Urinary bladder (tissue), 4 donors: ENCODE results near the gene DMRT1. TPM values are rescaled to one million over a fixed set of nuclear protein-coding genes. Genes with fewer than 3 reads are reported as not detected.
A peak's percentile ranks its signal among the peaks of the same experiment; 100 is the strongest.
"Not testable (repeated sequence)": the region's sequence is repeated elsewhere in the genome, so short reads cannot be mapped to it uniquely, and the experiment has no call there.

Experiments
- DNase-seq: peaks from one replicate; pipeline ENCODE4 v3.0.0-alpha.2; 2015; ENCODE audit errors: extremely low spot score
- H3K27ac ChIP-seq: one replicate; pipeline ENCODE4 v1.5.1; 2013; ENCODE audit warnings: low read depth, mild to moderate bottlenecking, moderate library complexity
- H3K36me3 ChIP-seq: one replicate; pipeline ENCODE4 v1.6.1; 2013; ENCODE audit warnings: mild to moderate bottlenecking, moderate library complexity; ENCODE audit not compliant: insufficient read depth
- H3K4me1 ChIP-seq: one replicate; pipeline ENCODE4 v1.6.1; 2013; ENCODE audit warnings: mild to moderate bottlenecking, moderate library complexity; ENCODE audit not compliant: insufficient read depth
- H3K4me3 ChIP-seq: one replicate; pipeline ENCODE4 v1.5.1; 2013; ENCODE audit warnings: low read depth, low read length
- WGBS: extraction: QIAGEN DNeasy Blood & Tissue Kit; methylation state at CpG from one replicate; pipeline ENCODE4 v1.1.7; 2013; 5-methylcytosine and 5-hydroxymethylcytosine counted together
- polyA plus RNA-seq: library from polyadenylated mRNA; stranded (reverse); fragments of 200-250 nt; gene quantifications from one replicate; pipeline ENCODE4 v1.2.3, GENCODE V29; 2013
- total RNA-seq: library from RNA; depleted of rRNA; stranded (reverse); fragments of >200 nt; gene quantifications from one replicate; pipeline ENCODE4 v1.2.3, GENCODE V29; 2014
- donor health status: healthy with polysubstance abuse.
- donor health status: healthy.

DMRT1 gene
- total and polyA plus RNA-seq, 2 donors, result not detected

- 87% methylated on average over 4 of the region's 4 CpGs for WGBS
- no peaks in the 10 kb centered on the region for H3K4me1 ChIP-seq
- no peaks in the 10 kb centered on the region for H3K36me3 ChIP-seq
- H3K4me3 ChIP-seq, result no peak overlapping the region
- H3K27ac ChIP-seq, result no peak overlapping the region
- no peak for DNase-seq
Measured at GRCh38 chr9:995192-995591, 153.7 kb downstream of the DMRT1 start.

GRCh38 chr9:995781-996180, 154.3 kb downstream of the DMRT1 start:
- no peaks in the 10 kb centered on the region for H3K4me1 ChIP-seq
- 25% methylated on average over 3 of the region's 3 CpGs for WGBS
- H3K27ac ChIP-seq, result no peak overlapping the region
- no peak for DNase-seq
- no peaks in the 10 kb centered on the region for H3K36me3 ChIP-seq
- no peak overlapping the region for H3K4me3 ChIP-seq

GRCh38 chr9:998299-999110, 157.0 kb downstream of the DMRT1 start:
- H3K27ac ChIP-seq, H3K4me1 ChIP-seq, H3K4me3 ChIP-seq, DNase-seq, H3K36me3 ChIP-seq: not testable (repeated sequence)
- 68% methylated on average over 27 of the region's 55 CpGs for WGBS

- Histone ChIP-seq H3K4me1 (no peaks in the 10 kb centered on the region), H3K27ac (no peak overlapping the region), H3K36me3 (no peaks in the 10 kb centered on the region), H3K4me3 (no peak overlapping the region)
- no peak for DNase-seq
- WGBS, result 80% methylated on average over 4 of the region's 4 CpGs
Measured at GRCh38 chr9:1001838-1002237, 160.3 kb downstream of the DMRT1 start.

- H3K4me1 ChIP-seq, result no peaks in the 10 kb centered on the region
- no peak overlapping the region for H3K27ac ChIP-seq
- no peak for DNase-seq
- 90% methylated on average over 2 of the region's 2 CpGs for WGBS
- no peaks in the 10 kb centered on the region for H3K36me3 ChIP-seq
- H3K4me3 ChIP-seq, result no peak overlapping the region
Measured at GRCh38 chr9:1002678-1003077, 161.2 kb downstream of the DMRT1 start.

GRCh38 chr9:1005043-1005667, 163.7 kb downstream of the DMRT1 start:
- no peak overlapping the region for H3K27ac ChIP-seq
- peak; percentile 8 for DNase-seq
- no peaks in the 10 kb centered on the region for H3K36me3 ChIP-seq
- no peak overlapping the region for H3K4me3 ChIP-seq
- no peaks in the 10 kb centered on the region for H3K4me1 ChIP-seq
- WGBS, result 59% methylated on average over 10 of the region's 10 CpGs

- H3K4me3 ChIP-seq, result no peak overlapping the region
- no peaks in the 10 kb centered on the region for H3K36me3 ChIP-seq
- no peak overlapping the region for H3K27ac ChIP-seq
- 79% methylated on average over 3 of the region's 3 CpGs for WGBS
- no peak for DNase-seq
- H3K4me1 ChIP-seq, result no peaks in the 10 kb centered on the region
Measured at GRCh38 chr9:1007312-1007711, 165.8 kb downstream of the DMRT1 start.

- Histone ChIP-seq H3K27ac (no peak overlapping the region), H3K36me3 (no peaks in the 10 kb centered on the region), H3K4me3 (no peak overlapping the region), H3K4me1 (no peaks in the 10 kb centered on the region)
- DNase-seq, result no peak
- 85% methylated on average over 3 of the region's 3 CpGs for WGBS
Measured at GRCh38 chr9:1008216-1008615, 166.7 kb downstream of the DMRT1 start.

GRCh38 chr9:1009101-1009707, 167.7 kb downstream of the DMRT1 start:
- H3K27ac ChIP-seq, result no peak overlapping the region
- H3K4me3 ChIP-seq, result no peak overlapping the region
- H3K36me3 ChIP-seq, result no peaks in the 10 kb centered on the region
- H3K4me1 ChIP-seq, result no peaks in the 10 kb centered on the region
- peak; percentile 42 for DNase-seq
- WGBS, result 9% methylated on average over 14 of the region's 14 CpGs

- Histone ChIP-seq H3K27ac (no peak overlapping the region), H3K36me3 (no peaks in the 10 kb centered on the region), H3K4me3 (no peak overlapping the region), H3K4me1 (no peaks in the 10 kb centered on the region)
- no peak for DNase-seq
- 71% methylated on average over 5 of the region's 5 CpGs for WGBS
Measured at GRCh38 chr9:1013021-1013420, 171.5 kb downstream of the DMRT1 start.

- Histone ChIP-seq H3K4me3 (no peak overlapping the region), H3K27ac (no peak overlapping the region), H3K36me3 (no peaks in the 10 kb centered on the region), H3K4me1 (no peaks in the 10 kb centered on the region)
- WGBS, result 76% methylated on average over 4 of the region's 4 CpGs
- DNase-seq, result no peak
Measured at GRCh38 chr9:1014225-1014624, 172.7 kb downstream of the DMRT1 start.

GRCh38 chr9:1014640-1015039, 173.1 kb downstream of the DMRT1 start:
- Histone ChIP-seq H3K36me3 (no peaks in the 10 kb centered on the region), H3K27ac (no peak overlapping the region), H3K4me1 (no peaks in the 10 kb centered on the region), H3K4me3 (no peak overlapping the region)
- WGBS, result 89% methylated on average over 2 of the region's 2 CpGs
- no peak for DNase-seq

- H3K27ac ChIP-seq, result no peak overlapping the region
- H3K36me3 ChIP-seq, result no peaks in the 10 kb centered on the region
- WGBS, result 17% methylated on average over 10 of the region's 10 CpGs
- H3K4me3 ChIP-seq, result no peak overlapping the region
- DNase-seq, result no peak
- H3K4me1 ChIP-seq, result no peaks in the 10 kb centered on the region
Measured at GRCh38 chr9:1018121-1018520, 176.6 kb downstream of the DMRT1 start.
